Mesothelial cell of epicardium (in vitro differentiated cells): ENCODE data around the gene SLC6A18. TPM values are rescaled to one million over a fixed set of nuclear protein-coding genes. Genes with fewer than 3 reads are reported as not detected.
"Not testable (repeated sequence)": the region's sequence is repeated elsewhere in the genome, so short reads cannot be mapped to it uniquely, and the experiment has no call there.

ENCODE experiments used
- DNase-seq, 2 experiments: peaks; one replicate each; pipeline ENCODE4 v3.0.0; 2021; ENCODE audit warnings: low spot score in 2 of 2; ENCODE audit not compliant: unreplicated experiment in 2 of 2
- H3K27ac Mint-ChIP-seq: 2 replicates; pipeline ENCODE4 v1.8.0; 2021; ENCODE audit warnings: mixed read lengths
- H3K27me3 Mint-ChIP-seq: 2 replicates; pipeline ENCODE4 v1.8.0; 2021; ENCODE audit warnings: low read depth, mixed read lengths
- H3K36me3 Mint-ChIP-seq: 2 replicates; pipeline ENCODE4 v1.8.0; 2021; ENCODE audit warnings: mixed read lengths
- H3K4me1 Mint-ChIP-seq: 2 replicates; pipeline ENCODE4 v1.8.0; 2021; ENCODE audit warnings: mixed read lengths
- H3K4me3 Mint-ChIP-seq: 2 replicates; pipeline ENCODE4 v1.8.0; 2021; ENCODE audit warnings: mild to moderate bottlenecking, moderate library complexity, mixed read lengths
- H3K9me3 Mint-ChIP-seq: 2 replicates; pipeline ENCODE4 v1.8.0; 2021; ENCODE audit warnings: mixed read lengths
- CTCF ChIP-seq: fragments of 200-600 bp; sonication (generic); IDR thresholded peaks from one replicate; pipeline ENCODE4 v1.5.0; 2021; ENCODE audit warnings: antibody characterized with exemption; ENCODE audit not compliant: unreplicated experiment
- total RNA-seq: library from RNA; stranded (reverse); gene quantifications from 3 replicates; pipeline ENCODE4 v1.2.1, GENCODE V29; 2021

The SLC6A18 gene
- total RNA-seq, 1 donor from 2014 or later: not detected

GRCh38 chr5:1266791-1267190 lies 41.6 kb downstream of the SLC6A18 start:
- H3K4me3 Mint-ChIP-seq: no peak overlapping the region
- TF ChIP-seq CTCF: no peak
- no peaks in the 10 kb centered on the region for H3K9me3 Mint-ChIP-seq
- H3K4me1 Mint-ChIP-seq: no peaks in the 10 kb centered on the region
- no peak overlapping the region for H3K27ac Mint-ChIP-seq
- no peaks in the 10 kb centered on the region for H3K36me3 Mint-ChIP-seq
- no peak for DNase-seq
- peaks cover 8% of the 10 kb centered on the region for H3K27me3 Mint-ChIP-seq

- not testable (repeated sequence) for H3K36me3 Mint-ChIP-seq, H3K27me3 Mint-ChIP-seq, H3K9me3 Mint-ChIP-seq, DNase-seq, H3K27ac Mint-ChIP-seq, H3K4me3 Mint-ChIP-seq, H3K4me1 Mint-ChIP-seq
Measured at GRCh38 chr5:1267464-1267863, 42.3 kb downstream of the SLC6A18 start.

- Mint-ChIP-seq H3K4me3 (no peak overlapping the region), H3K36me3 (no peaks in the 10 kb centered on the region), H3K4me1 (no peaks in the 10 kb centered on the region), H3K9me3 (no peaks in the 10 kb centered on the region), H3K27me3 (no peaks in the 10 kb centered on the region), H3K27ac (no peak overlapping the region)
- TF ChIP-seq CTCF: no peak
- DNase-seq: no peak
Measured at GRCh38 chr5:1268056-1268455, 42.9 kb downstream of the SLC6A18 start.

GRCh38 chr5:1268666-1269065 lies 43.5 kb downstream of the SLC6A18 start:
- TF ChIP-seq CTCF: no peak
- Mint-ChIP-seq H3K27ac (no peak overlapping the region), H3K4me1 (no peaks in the 10 kb centered on the region), H3K4me3 (no peak overlapping the region), H3K27me3 (no peaks in the 10 kb centered on the region), H3K36me3 (no peaks in the 10 kb centered on the region), H3K9me3 (no peaks in the 10 kb centered on the region)
- DNase-seq: no peak

GRCh38 chr5:1270426-1270825 lies 45.2 kb downstream of the SLC6A18 start:
- DNase-seq: no peak
- Mint-ChIP-seq H3K27ac (no peak overlapping the region), H3K4me1 (no peaks in the 10 kb centered on the region)

More at GRCh38 chr5:1270426-1270825, 45.2 kb downstream of the SLC6A18 start:
- no peaks in the 10 kb centered on the region for H3K36me3 Mint-ChIP-seq
- H3K4me3 Mint-ChIP-seq: no peak overlapping the region
- TF ChIP-seq CTCF: no peak
- H3K9me3 Mint-ChIP-seq: no peaks in the 10 kb centered on the region
- no peaks in the 10 kb centered on the region for H3K27me3 Mint-ChIP-seq
